HEK293 (cell line): ENCODE results near the gene CATSPER3.

Experiments used
- CTCF ChIP-seq: fragments of 450-650 bp; formaldehyde crosslinking; IDR thresholded peaks from 2 replicates; pipeline ENCODE4 v1.5.1; 2016; ENCODE audit warnings: missing biosample characterization, missing genetic modification characterization
- KLF17 ChIP-seq: fragments of 450-650 bp; formaldehyde crosslinking; IDR thresholded peaks from 2 replicates; pipeline ENCODE4 v1.5.1; 2016; ENCODE audit warnings: missing biosample characterization, missing genetic modification characterization
- YY1 ChIP-seq: fragments of 450-650 bp; formaldehyde crosslinking; IDR thresholded peaks from 2 replicates; pipeline ENCODE4 v1.5.1; 2018; ENCODE audit warnings: missing biosample characterization, missing genetic modification characterization
- ZBTB49 ChIP-seq: fragments of 450-650 bp; formaldehyde crosslinking; IDR thresholded peaks from 2 replicates; pipeline ENCODE4 v1.5.1; 2016; ENCODE audit warnings: missing biosample characterization, missing genetic modification characterization, low read depth
- ZEB2 ChIP-seq: fragments of 450-650 bp; formaldehyde crosslinking; IDR thresholded peaks from 2 replicates; pipeline ENCODE4 v1.5.1; 2016; ENCODE audit warnings: missing biosample characterization, missing genetic modification characterization
- ZNF24 ChIP-seq: fragments of 450-650 bp; formaldehyde crosslinking; IDR thresholded peaks from 2 replicates; pipeline ENCODE4 v1.5.1; 2016; ENCODE audit warnings: missing biosample characterization, missing genetic modification characterization
- ZNF521 ChIP-seq: fragments of 450-650 bp; formaldehyde crosslinking; IDR thresholded peaks from 2 replicates; pipeline ENCODE4 v1.5.1; 2017; ENCODE audit warnings: missing biosample characterization, mild to moderate bottlenecking, missing genetic modification characterization
- ZSCAN23 ChIP-seq: fragments of 450-650 bp; formaldehyde crosslinking; IDR thresholded peaks from 2 replicates; pipeline ENCODE4 v1.5.1; 2016; ENCODE audit warnings: missing biosample characterization, missing genetic modification characterization
- TF ChIP-seq, protein P1 (sequence below): fragments of 450-650 bp; formaldehyde crosslinking; IDR thresholded peaks from 2 replicates; pipeline ENCODE4 v1.5.1; 2016; ENCODE audit warnings: missing biosample characterization, missing genetic modification characterization
- TF ChIP-seq, protein P2 (sequence below): fragments of 450-650 bp; formaldehyde crosslinking; conservative IDR thresholded peaks from 2 replicates; pipeline ENCODE4 v1.5.1; 2016; ENCODE audit warnings: low read depth, missing biosample characterization, missing genetic modification characterization

GRCh38 chr5:134968055-134968454, 348 bp downstream of the CATSPER3 start:
- no peak for TF ChIP-seq ZSCAN23 (tag by site-specific recombination)
- TF ChIP-seq CTCF (tag by site-specific recombination): no peak
- TF ChIP-seq, protein P1, sequence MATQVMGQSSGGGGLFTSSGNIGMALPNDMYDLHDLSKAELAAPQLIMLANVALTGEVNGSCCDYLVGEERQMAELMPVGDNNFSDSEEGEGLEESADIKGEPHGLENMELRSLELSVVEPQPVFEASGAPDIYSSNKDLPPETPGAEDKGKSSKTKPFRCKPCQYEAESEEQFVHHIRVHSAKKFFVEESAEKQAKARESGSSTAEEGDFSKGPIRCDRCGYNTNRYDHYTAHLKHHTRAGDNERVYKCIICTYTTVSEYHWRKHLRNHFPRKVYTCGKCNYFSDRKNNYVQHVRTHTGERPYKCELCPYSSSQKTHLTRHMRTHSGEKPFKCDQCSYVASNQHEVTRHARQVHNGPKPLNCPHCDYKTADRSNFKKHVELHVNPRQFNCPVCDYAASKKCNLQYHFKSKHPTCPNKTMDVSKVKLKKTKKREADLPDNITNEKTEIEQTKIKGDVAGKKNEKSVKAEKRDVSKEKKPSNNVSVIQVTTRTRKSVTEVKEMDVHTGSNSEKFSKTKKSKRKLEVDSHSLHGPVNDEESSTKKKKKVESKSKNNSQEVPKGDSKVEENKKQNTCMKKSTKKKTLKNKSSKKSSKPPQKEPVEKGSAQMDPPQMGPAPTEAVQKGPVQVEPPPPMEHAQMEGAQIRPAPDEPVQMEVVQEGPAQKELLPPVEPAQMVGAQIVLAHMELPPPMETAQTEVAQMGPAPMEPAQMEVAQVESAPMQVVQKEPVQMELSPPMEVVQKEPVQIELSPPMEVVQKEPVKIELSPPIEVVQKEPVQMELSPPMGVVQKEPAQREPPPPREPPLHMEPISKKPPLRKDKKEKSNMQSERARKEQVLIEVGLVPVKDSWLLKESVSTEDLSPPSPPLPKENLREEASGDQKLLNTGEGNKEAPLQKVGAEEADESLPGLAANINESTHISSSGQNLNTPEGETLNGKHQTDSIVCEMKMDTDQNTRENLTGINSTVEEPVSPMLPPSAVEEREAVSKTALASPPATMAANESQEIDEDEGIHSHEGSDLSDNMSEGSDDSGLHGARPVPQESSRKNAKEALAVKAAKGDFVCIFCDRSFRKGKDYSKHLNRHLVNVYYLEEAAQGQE (tag by site-specific recombination): no peak
- no peak for TF ChIP-seq ZNF24 (tag by site-specific recombination)
- no peak for TF ChIP-seq ZNF521 (tag by site-specific recombination)
- no peak for TF ChIP-seq YY1 (tag by site-specific recombination)
- no peak for TF ChIP-seq ZBTB49 (tag by site-specific recombination)
- TF ChIP-seq, protein P2, sequence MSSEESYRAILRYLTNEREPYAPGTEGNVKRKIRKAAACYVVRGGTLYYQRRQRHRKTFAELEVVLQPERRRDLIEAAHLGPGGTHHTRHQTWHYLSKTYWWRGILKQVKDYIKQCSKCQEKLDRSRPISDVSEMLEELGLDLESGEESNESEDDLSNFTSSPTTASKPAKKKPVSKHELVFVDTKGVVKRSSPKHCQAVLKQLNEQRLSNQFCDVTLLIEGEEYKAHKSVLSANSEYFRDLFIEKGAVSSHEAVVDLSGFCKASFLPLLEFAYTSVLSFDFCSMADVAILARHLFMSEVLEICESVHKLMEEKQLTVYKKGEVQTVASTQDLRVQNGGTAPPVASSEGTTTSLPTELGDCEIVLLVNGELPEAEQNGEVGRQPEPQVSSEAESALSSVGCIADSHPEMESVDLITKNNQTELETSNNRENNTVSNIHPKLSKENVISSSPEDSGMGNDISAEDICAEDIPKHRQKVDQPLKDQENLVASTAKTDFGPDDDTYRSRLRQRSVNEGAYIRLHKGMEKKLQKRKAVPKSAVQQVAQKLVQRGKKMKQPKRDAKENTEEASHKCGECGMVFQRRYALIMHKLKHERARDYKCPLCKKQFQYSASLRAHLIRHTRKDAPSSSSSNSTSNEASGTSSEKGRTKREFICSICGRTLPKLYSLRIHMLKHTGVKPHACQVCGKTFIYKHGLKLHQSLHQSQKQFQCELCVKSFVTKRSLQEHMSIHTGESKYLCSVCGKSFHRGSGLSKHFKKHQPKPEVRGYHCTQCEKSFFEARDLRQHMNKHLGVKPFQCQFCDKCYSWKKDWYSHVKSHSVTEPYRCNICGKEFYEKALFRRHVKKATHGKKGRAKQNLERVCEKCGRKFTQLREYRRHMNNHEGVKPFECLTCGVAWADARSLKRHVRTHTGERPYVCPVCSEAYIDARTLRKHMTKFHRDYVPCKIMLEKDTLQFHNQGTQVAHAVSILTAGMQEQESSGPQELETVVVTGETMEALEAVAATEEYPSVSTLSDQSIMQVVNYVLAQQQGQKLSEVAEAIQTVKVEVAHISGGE (tag by site-specific recombination): no peak
- no peak for TF ChIP-seq KLF17 (tag by site-specific recombination)
- TF ChIP-seq ZEB2 (tag by site-specific recombination): no peak
